IPS-11a (cell line): ENCODE data around the gene ATP9B.
"Not testable (repeated sequence)": the region's sequence is repeated elsewhere in the genome, so short reads cannot be mapped to it uniquely, and the experiment has no call there.

Experiments
- H3K4me3 ChIP-seq: one replicate; pipeline ENCODE4 v1.5.1; 2013; ENCODE audit warnings: low read depth, low read length, control low read depth

The ATP9B gene

GRCh38 chr18:79352432-79352831 is 283.2 kb downstream of the ATP9B start:
- no peak overlapping the region for H3K4me3 ChIP-seq

- H3K4me3 ChIP-seq = no peak overlapping the region
These were observed 284.1 kb downstream of the ATP9B start for GRCh38 chr18:79353267-79353666.

GRCh38 chr18:79354350-79354749 is 285.2 kb downstream of the ATP9B start:
- no peak overlapping the region for H3K4me3 ChIP-seq

- H3K4me3 ChIP-seq = no peak overlapping the region
These were observed 286.5 kb downstream of the ATP9B start for GRCh38 chr18:79355433-79356335.

GRCh38 chr18:79356435-79356834 is 287.2 kb downstream of the ATP9B start:
- H3K4me3 ChIP-seq = no peak overlapping the region

GRCh38 chr18:79360933-79361332 is 291.7 kb downstream of the ATP9B start:
- no peak overlapping the region for H3K4me3 ChIP-seq

GRCh38 chr18:79361766-79362522 is 292.8 kb downstream of the ATP9B start:
- no peak overlapping the region for H3K4me3 ChIP-seq

GRCh38 chr18:79365701-79366100 is 296.5 kb downstream of the ATP9B start:
- no peak overlapping the region for H3K4me3 ChIP-seq

GRCh38 chr18:79366177-79367094 is 297.2 kb downstream of the ATP9B start:
- H3K4me3 ChIP-seq = no peak overlapping the region

- no peak overlapping the region for H3K4me3 ChIP-seq
These were observed 298.3 kb downstream of the ATP9B start for GRCh38 chr18:79367480-79367879.

GRCh38 chr18:79367989-79368388 is 298.8 kb downstream of the ATP9B start:
- no peak overlapping the region for H3K4me3 ChIP-seq

- no peak overlapping the region for H3K4me3 ChIP-seq
These were observed 299.5 kb downstream of the ATP9B start for GRCh38 chr18:79368681-79369080.

GRCh38 chr18:79371561-79372121 is 302.4 kb downstream of the ATP9B start:
- no peak overlapping the region for H3K4me3 ChIP-seq

- H3K4me3 ChIP-seq = no peak overlapping the region
These were observed 303.3 kb downstream of the ATP9B start for GRCh38 chr18:79372461-79372860.

GRCh38 chr18:79372991-79373390 is 303.8 kb downstream of the ATP9B start:
- no peak overlapping the region for H3K4me3 ChIP-seq

- H3K4me3 ChIP-seq = no peak overlapping the region
These were observed 304.5 kb downstream of the ATP9B start for GRCh38 chr18:79373736-79374135.

- H3K4me3 ChIP-seq = no peak overlapping the region
These were observed 305.4 kb downstream of the ATP9B start for GRCh38 chr18:79374408-79375171.

GRCh38 chr18:79375441-79376154 is 306.4 kb downstream of the ATP9B start:
- no peak overlapping the region for H3K4me3 ChIP-seq

GRCh38 chr18:79376661-79377060 is 307.5 kb downstream of the ATP9B start:
- not testable (repeated sequence) for H3K4me3 ChIP-seq
